K562 (cell line): ENCODE data around the gene SMIM22. TPM values are rescaled to one million over a fixed set of nuclear protein-coding genes. Genes with fewer than 3 reads are reported as not detected.

ENCODE experiments used
- ATAC-seq: fragments of 200-7000 bp; cut with Tn5 transposase; 3 replicates; pipeline ENCODE4 v1.9.1; 2020; ENCODE audit warnings: moderate library complexity
- BruUV-seq: library from RNA; stranded (reverse); fragments of 400-500 nt; replicated peaks from 2 replicates; lab custom pipeline; 2021; lab: Mats Ljungman, UMichigan
- CTCF ChIA-PET: fragments of 300-600 bp; formaldehyde crosslinking; extraction: SDS; loops from one replicate; lab custom pipeline; 2021; ENCODE audit warnings: low intra/inter-chr PET ratio; lab: Yijun Ruan, JAX
- POLR2A ChIA-PET: fragments of 300-600, 350-650 bp; sonication (Branson Sonifier 250); formaldehyde crosslinking; extraction: SDS; loops from one replicate; lab custom pipeline; 2021; ENCODE audit warnings: antibody characterized with exemption, inconsistent platforms; lab: Yijun Ruan, JAX
- DNase-seq, 4 experiments: peaks; one replicate each; pipeline versions ENCODE4 v3.0.0 to v3.0.0-alpha.2; 2011 to 2018; ENCODE audit warnings: low spot score in 3 of 4, mixed read lengths in 3 of 4; ENCODE audit errors: extremely low read depth in 1 of 4
- FAIRE-seq: peaks from 2 replicates; lab custom pipeline; 2011; peaks lifted over from hg19 to GRCh38; lab: Jason Lieb, UNC
- H2AFZ ChIP-seq: 2 replicates; pipeline ENCODE4 v1.6.0; 2011; ENCODE audit warnings: low read depth, low read length, control low read depth, inconsistent platforms
- H3K27ac ChIP-seq: fragments of 200-600 bp; 3 replicates; pipeline ENCODE4 v1.8.0; 2011; ENCODE audit warnings: low read depth, mild to moderate bottlenecking, control low read depth, inconsistent platforms, low read length, moderate library complexity, mixed read lengths; ENCODE audit errors: extremely low read depth
- H3K27me3 ChIP-seq, 2 experiments: fragments of 300-600 bp in 1 of 2; 2 replicates in 1 of 2; 3 replicates in 1 of 2; pipeline versions ENCODE4 v1.6.0 to v1.8.0; 2011; ENCODE audit warnings: inconsistent platforms in 2 of 2, low read length in 2 of 2, mild to moderate bottlenecking in 1 of 2, mixed read lengths in 1 of 2, moderate library complexity in 1 of 2; ENCODE audit not compliant: control insufficient read depth in 2 of 2, insufficient read depth in 2 of 2
- H3K36me3 ChIP-seq: fragments of 300-600 bp; 3 replicates; pipeline ENCODE4 v1.8.0; 2011; ENCODE audit warnings: mild to moderate bottlenecking, low read length, inconsistent platforms; ENCODE audit not compliant: control insufficient read depth, insufficient read depth
- H3K4me1 ChIP-seq, 2 experiments: fragments of 200-600 bp in 1 of 2; replicated peaks in 1 of 2; 2 replicates in 1 of 2; 3 replicates in 1 of 2; pipeline versions ENCODE4 v1.5.1 to v1.8.0; 2011; ENCODE audit warnings: inconsistent platforms in 2 of 2, low read length in 2 of 2, mild to moderate bottlenecking in 1 of 2, mixed read lengths in 1 of 2, moderate library complexity in 1 of 2; ENCODE audit not compliant: control insufficient read depth in 2 of 2, insufficient read depth in 2 of 2
- H3K4me2 ChIP-seq: 2 replicates; pipeline ENCODE4 v1.6.1; 2011; ENCODE audit warnings: low read length, control low read depth, inconsistent platforms, mixed read lengths; ENCODE audit not compliant: insufficient read depth
- H3K4me3 ChIP-seq: fragments of 200-600 bp; sonication (generic), shearing (Covaris generic); 2 replicates; pipeline ENCODE4 v1.5.1; 2016; ENCODE audit warnings: control low read depth, inconsistent platforms
- H3K79me2 ChIP-seq: fragments of 200-600 bp; 3 replicates; pipeline ENCODE4 v1.8.0; 2011; ENCODE audit warnings: low read length, inconsistent platforms; ENCODE audit not compliant: control insufficient read depth, insufficient read depth
- H3K9ac ChIP-seq, 2 experiments: 2 replicates each; pipeline versions ENCODE4 v1.6.0 to v1.6.1; 2011; ENCODE audit warnings: low read depth in 2 of 2, low read length in 2 of 2, control low read depth in 1 of 2, inconsistent platforms in 1 of 2, mild to moderate bottlenecking in 1 of 2, mixed read lengths in 1 of 2; ENCODE audit not compliant: insufficient read depth in 1 of 2
- H3K9me1 ChIP-seq: one replicate; pipeline ENCODE4 v1.6.0; 2011; ENCODE audit warnings: inconsistent platforms, mild to moderate bottlenecking, low read length, moderate library complexity; ENCODE audit not compliant: control insufficient read depth, insufficient read depth
- H3K9me3 ChIP-seq: replicated peaks from 2 replicates; pipeline ENCODE4 v1.5.1; 2011; ENCODE audit warnings: low read depth, low read length, inconsistent platforms; ENCODE audit not compliant: control insufficient read depth, insufficient read depth
- H4K20me1 ChIP-seq: replicated peaks from 2 replicates; pipeline ENCODE4 v1.6.1; 2011; ENCODE audit warnings: low read length, inconsistent platforms, mixed read lengths; ENCODE audit not compliant: control insufficient read depth, insufficient read depth
- ARID1B ChIP-seq: fragments of 450-650 bp; IDR thresholded peaks from 2 replicates; pipeline ENCODE4 v1.6.1; 2016; ENCODE audit warnings: antibody characterized with exemption, mild to moderate bottlenecking, inconsistent platforms
- ASH1L ChIP-seq: fragments of 450-650 bp; IDR thresholded peaks from 2 replicates; pipeline ENCODE4 v1.6.1; 2018; ENCODE audit warnings: borderline replicate concordance, mild to moderate bottlenecking, low read depth; ENCODE audit not compliant: partially characterized antibody
- GATA2 ChIP-seq: sonication (generic); formaldehyde crosslinking; IDR thresholded peaks from 2 replicates; pipeline ENCODE4 v1.4.0; 2020; ENCODE audit warnings: mild to moderate bottlenecking, missing genetic modification reagents
- HDGF ChIP-seq: fragments of 450-650 bp; IDR thresholded peaks from 2 replicates; pipeline ENCODE4 v1.6.1; 2016
- NFE2L1 ChIP-seq: fragments of 450-650 bp; IDR thresholded peaks from 2 replicates; pipeline ENCODE4 v1.6.1; 2016; ENCODE audit warnings: missing genetic modification characterization, low read depth, mild to moderate bottlenecking, missing compliant biosample characterization, moderate library complexity, borderline replicate concordance
- POLR2B ChIP-seq: fragments of 450-650 bp; IDR thresholded peaks from 2 replicates; pipeline ENCODE4 v1.6.1; 2018; ENCODE audit warnings: low read depth; ENCODE audit not compliant: partially characterized antibody
- TBP ChIP-seq: optimal IDR thresholded peaks from 2 replicates; pipeline ENCODE3; 2011; ENCODE audit warnings: low read depth, low read length, improper control_type of control experiment
- ZNF253 ChIP-seq: fragments of 250-450 bp; sonication (Bioruptor Pico); conservative IDR thresholded peaks from 2 replicates; pipeline ENCODE4 v1.6.1; 2021; ENCODE audit warnings: mild to moderate bottlenecking
- WGBS: fragments of 100-300 bp; shearing (Covaris generic); methylation state at CpG from one replicate; pipeline ENCODE4 v1.1.6; 2016; ENCODE audit warnings: low coverage, mixed read lengths; ENCODE audit not compliant: insufficient coverage; ENCODE audit errors: missing lambda C conversion rate; 5-methylcytosine and 5-hydroxymethylcytosine counted together
- in situ Hi-C: fragments of 300-500 bp; cut with MboI; formaldehyde crosslinking; loops from 4 replicates; pipeline ENCODE4 v1.15.0; 2018; ENCODE audit warnings: inconsistent platforms, mixed read lengths
- intact Hi-C: fragments of 100-400 bp; cut with micrococcal nuclease; formaldehyde crosslinking; loops from 2 replicates; pipeline ENCODE4 v1.14.2; 2022
- polyA plus RNA-seq, 8 experiments: library from polyadenylated mRNA; depleted of rRNA in 4 of 8; stranded (reverse) in 5 of 8; unstranded in 3 of 8; fragments of >200 nt; fragmentation: Nextera tagmentation in 2 of 8; fragmentation: Illumina TruSeq in 1 of 8; extraction: Ambion mirVana in 2 of 8; extraction: Trizol in 1 of 8; gene quantifications; 2 replicates each; pipeline versions ENCODE4 v1.2.1 to v1.2.3, GENCODE V29; 2011 to 2014; ENCODE audit warnings: inconsistent platforms in 1 of 8, missing spikeins in 1 of 8
- total RNA-seq, 7 experiments: library from RNA; depleted of rRNA in 6 of 7; stranded (reverse); fragments of >200 nt in 6 of 7; fragmentation: Illumina TruSeq in 2 of 7; extraction: Trizol in 2 of 7; gene quantifications; 2 replicates each; pipeline versions ENCODE4 v1.2.1 to v1.2.3, GENCODE V29; 2011 to 2021; ENCODE audit warnings: low replicate concordance in 1 of 7
- TF ChIP-seq, protein P1 (sequence below): fragments of 450-650 bp; IDR thresholded peaks from 2 replicates; pipeline ENCODE4 v1.6.1; 2016; ENCODE audit warnings: low read depth
- TF ChIP-seq, protein P2 (sequence below): fragments of 250-450 bp; sonication (Bioruptor Pico); IDR thresholded peaks from 2 replicates; pipeline ENCODE4 v1.9.0; 2021; ENCODE audit warnings: mild to moderate bottlenecking, inconsistent platforms
- TF ChIP-seq, protein P3 (sequence below): sonication (generic); formaldehyde crosslinking; IDR thresholded peaks from 2 replicates; pipeline ENCODE4 v1.8.0; 2023; ENCODE audit warnings: mild to moderate bottlenecking, missing genetic modification reagents

The SMIM22 gene
- total and polyA plus RNA-seq, 9 of the 15 experiments (the other 6 are each of a cell fraction or from before 2014, with no cell fraction given) = not detected

DNA sequence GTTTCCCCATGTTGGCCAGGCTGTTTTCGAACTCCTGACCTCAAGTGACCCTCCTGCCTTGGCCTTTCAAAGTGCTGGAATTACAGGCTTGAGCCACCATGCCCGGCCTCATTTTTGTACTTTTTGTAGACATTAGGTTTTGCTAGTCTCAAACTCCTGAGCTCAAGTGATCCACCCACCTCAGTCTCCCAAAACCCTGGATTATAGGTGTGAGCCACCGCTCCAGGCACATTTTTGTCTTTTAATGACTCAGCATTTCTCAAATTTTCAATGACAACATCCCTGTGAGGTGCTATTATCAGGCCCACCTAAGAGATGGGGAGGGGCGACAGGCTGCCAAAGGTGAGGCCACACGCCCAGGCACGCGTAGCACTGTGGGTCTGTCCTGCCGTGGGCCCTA is 8.1 kb upstream of the SMIM22 start:
- ATAC-seq (no peak; the same call in 2 of the 3 replicates), FAIRE-seq (peak; percentile 15), DNase-seq (peak in 2 of 4 experiments; percentile 46 to 52)
- H3K4me3 ChIP-seq = no peak overlapping the region
- ChIA-PET POLR2A (interaction anchor here (0.7 to 1.4 kb wide), 4 partner anchors 16 to 126 kb away, joined by 3 to 4 read pairs (median 4); partner anchors contain the start of genes ANKS3, DNAAF8 and ROGDI), CTCF (no interaction called here)
- 65% methylated on average over 7 of the region's 8 CpGs for WGBS
- H3K27me3 ChIP-seq = no peaks in the 10 kb centered on the region
- H3K9ac ChIP-seq = peak overlapping the region in 1 of 2 experiments; percentile 68; a peak in 1 of 4 replicates
- H3K4me2 ChIP-seq = no peak overlapping the region
- intact Hi-C loops = no loop called here
- no peaks in the 10 kb centered on the region for H3K9me1 ChIP-seq
- no TSS peak for BruUV-seq
- no peaks in the 10 kb centered on the region for H4K20me1 ChIP-seq
- peak overlapping the region; percentile 51; the same call in 2 of the 3 replicates for H3K27ac ChIP-seq
- no peaks in the 10 kb centered on the region for H3K36me3 ChIP-seq
- in situ Hi-C loops = no loop called here
- no peaks in the 10 kb centered on the region for H3K79me2 ChIP-seq
- H3K9me3 ChIP-seq = no peaks in the 10 kb centered on the region
- H2AFZ ChIP-seq = no peak overlapping the region
- H3K4me1 ChIP-seq = peaks cover 19 to 38% of the 10 kb centered on the region in 2 experiments; a peak in 4 of 5 replicates
- TF ChIP-seq, protein P1, sequence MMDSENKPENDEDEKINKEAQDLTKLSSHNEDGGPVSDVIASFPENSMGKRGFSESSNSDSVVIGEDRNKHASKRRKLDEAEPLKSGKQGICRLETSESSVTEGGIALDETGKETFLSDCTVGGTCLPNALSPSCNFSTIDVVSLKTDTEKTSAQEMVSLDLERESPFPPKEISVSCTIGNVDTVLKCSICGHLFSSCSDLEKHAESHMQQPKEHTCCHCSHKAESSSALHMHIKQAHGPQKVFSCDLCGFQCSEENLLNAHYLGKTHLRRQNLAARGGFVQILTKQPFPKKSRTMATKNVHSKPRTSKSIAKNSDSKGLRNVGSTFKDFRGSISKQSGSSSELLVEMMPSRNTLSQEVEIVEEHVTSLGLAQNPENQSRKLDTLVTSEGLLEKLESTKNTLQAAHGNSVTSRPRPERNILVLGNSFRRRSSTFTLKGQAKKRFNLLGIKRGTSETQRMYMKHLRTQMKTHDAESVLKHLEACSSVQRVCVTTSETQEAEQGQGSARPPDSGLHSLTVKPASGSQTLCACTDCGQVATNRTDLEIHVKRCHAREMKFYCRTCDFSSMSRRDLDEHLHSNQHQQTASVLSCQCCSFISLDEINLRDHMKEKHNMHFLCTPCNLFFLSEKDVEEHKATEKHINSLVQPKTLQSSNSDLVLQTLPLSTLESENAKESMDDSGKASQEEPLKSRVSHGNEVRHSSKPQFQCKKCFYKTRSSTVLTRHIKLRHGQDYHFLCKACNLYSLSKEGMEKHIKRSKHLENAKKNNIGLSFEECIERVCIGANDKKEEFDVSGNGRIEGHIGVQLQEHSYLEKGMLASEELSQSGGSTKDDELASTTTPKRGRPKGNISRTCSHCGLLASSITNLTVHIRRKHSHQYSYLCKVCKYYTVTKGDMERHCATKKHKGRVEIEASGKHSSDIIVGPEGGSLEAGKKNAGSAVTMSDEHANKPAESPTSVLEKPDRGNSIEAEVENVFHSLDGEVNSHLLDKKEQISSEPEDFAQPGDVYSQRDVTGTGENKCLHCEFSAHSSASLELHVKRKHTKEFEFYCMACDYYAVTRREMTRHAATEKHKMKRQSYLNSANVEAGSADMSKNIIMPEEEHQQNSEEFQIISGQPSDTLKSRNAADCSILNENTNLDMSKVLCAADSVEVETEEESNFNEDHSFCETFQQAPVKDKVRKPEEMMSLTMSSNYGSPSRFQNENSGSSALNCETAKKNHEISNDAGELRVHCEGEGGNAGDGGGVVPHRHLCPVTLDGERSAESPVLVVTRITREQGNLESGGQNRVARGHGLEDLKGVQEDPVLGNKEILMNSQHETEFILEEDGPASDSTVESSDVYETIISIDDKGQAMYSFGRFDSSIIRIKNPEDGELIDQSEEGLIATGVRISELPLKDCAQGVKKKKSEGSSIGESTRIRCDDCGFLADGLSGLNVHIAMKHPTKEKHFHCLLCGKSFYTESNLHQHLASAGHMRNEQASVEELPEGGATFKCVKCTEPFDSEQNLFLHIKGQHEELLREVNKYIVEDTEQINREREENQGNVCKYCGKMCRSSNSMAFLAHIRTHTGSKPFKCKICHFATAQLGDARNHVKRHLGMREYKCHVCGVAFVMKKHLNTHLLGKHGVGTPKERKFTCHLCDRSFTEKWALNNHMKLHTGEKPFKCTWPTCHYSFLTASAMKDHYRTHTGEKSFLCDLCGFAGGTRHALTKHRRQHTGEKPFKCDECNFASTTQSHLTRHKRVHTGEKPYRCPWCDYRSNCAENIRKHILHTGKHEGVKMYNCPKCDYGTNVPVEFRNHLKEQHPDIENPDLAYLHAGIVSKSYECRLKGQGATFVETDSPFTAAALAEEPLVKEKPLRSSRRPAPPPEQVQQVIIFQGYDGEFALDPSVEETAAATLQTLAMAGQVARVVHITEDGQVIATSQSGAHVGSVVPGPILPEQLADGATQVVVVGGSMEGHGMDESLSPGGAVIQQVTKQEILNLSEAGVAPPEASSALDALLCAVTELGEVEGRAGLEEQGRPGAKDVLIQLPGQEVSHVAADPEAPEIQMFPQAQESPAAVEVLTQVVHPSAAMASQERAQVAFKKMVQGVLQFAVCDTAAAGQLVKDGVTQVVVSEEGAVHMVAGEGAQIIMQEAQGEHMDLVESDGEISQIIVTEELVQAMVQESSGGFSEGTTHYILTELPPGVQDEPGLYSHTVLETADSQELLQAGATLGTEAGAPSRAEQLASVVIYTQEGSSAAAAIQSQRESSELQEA = no peak
- TF ChIP-seq GATA2 (no peak), ZNF253 (CRISPR knock-in tag) (no peak), HDGF (no peak), ARID1B (0 out of 2 replicates have a peak, but pooled peaks have one; percentile 15), NFE2L1 (tag) (peak; percentile 63; the same call in 1 of the 2 replicates), ASH1L (no peak), POLR2B (no peak), TBP (no peak)
- TF ChIP-seq, protein P2, sequence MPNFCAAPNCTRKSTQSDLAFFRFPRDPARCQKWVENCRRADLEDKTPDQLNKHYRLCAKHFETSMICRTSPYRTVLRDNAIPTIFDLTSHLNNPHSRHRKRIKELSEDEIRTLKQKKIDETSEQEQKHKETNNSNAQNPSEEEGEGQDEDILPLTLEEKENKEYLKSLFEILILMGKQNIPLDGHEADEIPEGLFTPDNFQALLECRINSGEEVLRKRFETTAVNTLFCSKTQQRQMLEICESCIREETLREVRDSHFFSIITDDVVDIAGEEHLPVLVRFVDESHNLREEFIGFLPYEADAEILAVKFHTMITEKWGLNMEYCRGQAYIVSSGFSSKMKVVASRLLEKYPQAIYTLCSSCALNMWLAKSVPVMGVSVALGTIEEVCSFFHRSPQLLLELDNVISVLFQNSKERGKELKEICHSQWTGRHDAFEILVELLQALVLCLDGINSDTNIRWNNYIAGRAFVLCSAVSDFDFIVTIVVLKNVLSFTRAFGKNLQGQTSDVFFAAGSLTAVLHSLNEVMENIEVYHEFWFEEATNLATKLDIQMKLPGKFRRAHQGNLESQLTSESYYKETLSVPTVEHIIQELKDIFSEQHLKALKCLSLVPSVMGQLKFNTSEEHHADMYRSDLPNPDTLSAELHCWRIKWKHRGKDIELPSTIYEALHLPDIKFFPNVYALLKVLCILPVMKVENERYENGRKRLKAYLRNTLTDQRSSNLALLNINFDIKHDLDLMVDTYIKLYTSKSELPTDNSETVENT (CRISPR knock-in tag) = no peak
- TF ChIP-seq, protein P3, sequence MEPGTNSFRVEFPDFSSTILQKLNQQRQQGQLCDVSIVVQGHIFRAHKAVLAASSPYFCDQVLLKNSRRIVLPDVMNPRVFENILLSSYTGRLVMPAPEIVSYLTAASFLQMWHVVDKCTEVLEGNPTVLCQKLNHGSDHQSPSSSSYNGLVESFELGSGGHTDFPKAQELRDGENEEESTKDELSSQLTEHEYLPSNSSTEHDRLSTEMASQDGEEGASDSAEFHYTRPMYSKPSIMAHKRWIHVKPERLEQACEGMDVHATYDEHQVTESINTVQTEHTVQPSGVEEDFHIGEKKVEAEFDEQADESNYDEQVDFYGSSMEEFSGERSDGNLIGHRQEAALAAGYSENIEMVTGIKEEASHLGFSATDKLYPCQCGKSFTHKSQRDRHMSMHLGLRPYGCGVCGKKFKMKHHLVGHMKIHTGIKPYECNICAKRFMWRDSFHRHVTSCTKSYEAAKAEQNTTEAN (CRISPR knock-in tag) = no peak
